GM19023 (cell line): ENCODE results near the gene ZNF587B.
A peak's percentile ranks its signal among the peaks of the same experiment; 100 is the strongest.
"Not testable (repeated sequence)": the region's sequence is repeated elsewhere in the genome, so short reads cannot be mapped to it uniquely, and the experiment has no call there.

ENCODE experiments used
- ATAC-seq: cut with Tn5 transposase; IDR thresholded peaks from one replicate; pipeline ENCODE4 v1.9.1; 2021; ENCODE audit warnings: mild to moderate bottlenecking, moderate library complexity; ENCODE audit not compliant: unreplicated experiment

ZNF587B gene

DNA sequence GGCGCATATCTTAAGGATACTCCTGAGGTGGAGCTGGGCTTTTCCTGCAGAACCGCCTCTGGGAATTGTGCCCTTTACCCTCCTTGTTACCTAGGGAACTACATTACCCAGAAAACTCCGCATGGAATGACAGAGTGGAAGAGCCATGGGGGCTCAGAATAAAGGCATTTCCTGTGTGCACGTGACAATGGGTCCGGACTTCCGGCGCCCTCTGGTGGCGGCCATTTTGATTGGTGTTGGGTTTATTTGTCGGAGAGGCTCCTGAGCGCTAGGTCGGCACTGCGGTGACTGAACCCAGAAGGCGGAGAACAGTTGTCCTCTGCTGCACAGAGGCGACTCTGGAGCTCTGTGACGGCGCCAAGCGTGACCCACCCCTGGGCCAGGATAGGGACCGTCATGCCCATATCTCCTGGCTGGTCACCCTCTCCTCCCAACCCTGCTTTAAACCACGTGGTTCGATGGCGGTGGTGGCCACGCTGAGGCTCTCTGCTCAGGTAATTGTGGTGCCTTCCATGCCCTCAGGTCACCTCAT lies at the start of gene ZNF587B:
TSS of gene ZNF587B (plus strand) at position 229 of the 532 bp plus-strand sequence. CDS start at position 459, 230 bp downstream.
- ATAC-seq: no peak

DNA sequence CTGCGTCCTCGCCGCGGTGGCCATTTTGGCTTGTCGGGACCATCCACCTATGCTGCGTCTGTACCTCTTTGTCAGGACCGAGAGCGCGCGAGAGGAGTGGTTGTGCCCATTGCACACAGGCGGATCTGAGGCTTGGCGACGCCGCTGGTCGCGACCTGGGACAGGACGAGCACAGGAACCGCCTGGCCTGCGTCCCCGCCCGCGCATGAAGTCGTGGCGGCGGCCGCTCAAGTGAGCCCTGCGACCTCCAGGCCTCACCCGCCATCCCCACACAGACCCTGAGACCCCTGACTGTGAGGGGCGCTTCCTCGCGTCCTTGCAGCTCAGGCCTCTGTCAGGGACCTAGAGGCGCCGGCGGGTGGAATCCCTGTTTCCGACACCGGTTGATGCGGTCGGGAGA lies 43.8 kb upstream of the ZNF587B start:
- ATAC-seq: no peak

DNA sequence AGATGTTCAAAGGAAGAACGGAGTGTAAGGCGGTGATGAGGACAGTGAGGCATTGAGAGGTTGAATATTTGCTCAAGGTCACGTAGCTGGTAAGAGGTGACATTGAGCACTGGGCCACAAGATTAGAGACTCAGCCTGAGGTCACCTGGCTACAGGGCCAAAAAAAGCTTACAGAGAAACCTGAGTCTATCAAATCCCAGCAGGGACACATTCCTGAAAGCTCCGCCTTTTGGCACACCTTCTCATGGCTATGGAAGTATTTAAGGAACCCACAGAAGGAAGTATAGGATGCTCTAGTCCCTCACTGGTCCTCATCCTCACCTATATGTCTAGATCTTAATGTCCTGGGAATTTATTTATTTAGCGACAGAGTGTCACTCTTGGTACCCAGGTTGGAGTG lies 43.2 kb upstream of the ZNF587B start:
- ATAC-seq: no peak

DNA sequence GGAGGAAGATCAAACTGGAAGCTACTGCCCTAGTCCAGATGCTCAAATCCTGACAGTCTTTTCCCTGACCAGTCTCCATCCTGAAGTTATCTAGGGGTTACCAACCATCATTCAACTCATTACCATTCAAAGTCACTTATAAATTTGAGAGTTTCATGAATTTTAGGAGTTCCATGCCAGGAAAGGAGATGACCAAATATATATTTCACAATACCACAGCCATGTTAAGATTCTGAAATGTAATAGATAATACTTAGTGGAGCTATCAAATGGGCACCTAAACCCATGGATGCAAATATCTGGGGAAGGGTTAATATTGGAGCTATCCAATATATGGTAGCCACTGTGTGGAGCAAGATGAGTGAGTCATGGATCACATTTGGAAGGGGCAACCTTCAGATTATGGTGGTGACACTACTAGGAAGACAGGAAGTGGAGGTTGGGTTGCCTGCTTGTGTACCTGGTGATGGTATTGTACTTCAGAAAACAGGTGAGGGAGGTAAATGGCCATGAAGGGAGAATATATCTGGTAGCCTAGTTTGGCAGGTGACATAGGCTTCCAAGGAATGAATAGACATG lies 41.9 kb upstream of the ZNF587B start:
- no peak for ATAC-seq

DNA sequence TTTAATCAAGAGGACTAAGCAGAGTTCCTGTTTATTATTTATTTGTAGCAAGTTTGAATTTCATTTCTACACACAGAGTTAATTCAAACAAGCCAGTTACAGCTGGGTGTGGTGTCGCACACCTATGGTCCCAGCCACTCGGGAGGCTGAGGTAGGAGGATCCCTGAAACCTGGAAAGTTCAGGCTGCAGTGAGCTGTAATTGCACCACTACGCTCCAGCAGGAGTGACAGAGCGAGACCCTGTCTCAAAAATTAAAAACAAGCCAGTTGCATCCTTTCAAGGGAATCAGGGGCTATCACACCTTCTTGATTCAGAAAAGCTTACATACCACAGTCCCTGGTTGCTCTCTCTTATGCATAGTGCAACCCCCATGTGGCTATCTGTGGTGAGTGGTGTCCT lies 40.8 kb upstream of the ZNF587B start:
- no peak for ATAC-seq

DNA sequence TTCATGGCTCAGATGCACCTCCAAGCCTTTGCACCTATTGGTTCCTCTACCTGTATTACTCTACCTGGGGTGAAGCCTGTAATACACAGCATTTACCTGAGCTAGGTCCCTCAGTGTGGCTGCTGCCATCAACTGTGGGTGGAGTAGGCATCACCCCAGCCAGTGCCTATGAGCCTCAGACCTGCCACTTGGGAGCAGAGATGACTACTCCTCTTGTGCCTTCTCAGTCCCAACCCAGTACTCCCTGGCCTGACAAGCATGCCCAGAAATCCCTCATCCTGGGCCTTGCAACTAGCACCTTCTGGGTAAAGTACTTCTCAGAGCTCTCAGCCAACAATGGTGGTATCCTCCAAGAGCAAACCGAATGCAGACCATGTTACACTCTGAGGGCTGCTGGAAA lies 33.5 kb upstream of the ZNF587B start:
- ATAC-seq: not testable (repeated sequence)

DNA sequence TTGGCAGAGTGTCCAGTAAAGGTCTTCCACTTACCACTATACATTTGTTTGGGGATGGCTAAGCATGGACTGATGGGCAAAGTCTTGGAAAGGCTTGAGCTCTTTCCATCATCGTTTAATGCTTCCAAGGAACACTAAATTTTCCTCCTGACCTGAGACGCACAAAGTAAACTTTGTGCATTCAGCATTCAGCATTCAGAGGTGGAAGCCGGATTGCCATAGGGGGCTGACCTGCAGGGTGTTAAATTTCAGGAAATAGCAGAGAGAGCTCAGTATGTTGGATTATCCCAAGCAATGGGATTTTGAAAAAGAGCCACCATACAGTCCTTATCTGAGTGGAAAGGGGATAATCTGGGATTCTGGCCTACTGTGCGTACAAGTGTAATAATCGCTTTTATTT lies 29.4 kb upstream of the ZNF587B start:
- ATAC-seq: no peak

DNA sequence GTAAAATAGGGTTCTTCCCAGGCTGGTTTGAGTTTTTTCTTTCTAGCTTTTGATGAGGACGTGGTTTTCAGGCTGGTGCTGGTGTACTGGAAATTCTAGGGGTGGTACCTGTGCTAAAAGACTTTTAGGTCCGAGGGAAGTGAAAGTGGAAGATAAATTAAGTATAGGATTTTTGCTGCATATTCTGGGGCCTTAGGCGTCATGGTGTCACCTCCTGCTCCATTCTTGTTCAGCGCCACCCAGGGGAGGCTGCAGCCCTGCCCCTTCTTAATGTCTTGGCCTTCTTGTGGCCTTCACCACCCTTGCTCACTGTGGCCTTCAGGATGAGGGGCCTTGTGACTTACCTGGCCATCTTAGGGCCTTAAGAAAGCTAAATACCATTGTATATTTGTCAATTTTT lies 27.8 kb upstream of the ZNF587B start:
- ATAC-seq: no peak

DNA sequence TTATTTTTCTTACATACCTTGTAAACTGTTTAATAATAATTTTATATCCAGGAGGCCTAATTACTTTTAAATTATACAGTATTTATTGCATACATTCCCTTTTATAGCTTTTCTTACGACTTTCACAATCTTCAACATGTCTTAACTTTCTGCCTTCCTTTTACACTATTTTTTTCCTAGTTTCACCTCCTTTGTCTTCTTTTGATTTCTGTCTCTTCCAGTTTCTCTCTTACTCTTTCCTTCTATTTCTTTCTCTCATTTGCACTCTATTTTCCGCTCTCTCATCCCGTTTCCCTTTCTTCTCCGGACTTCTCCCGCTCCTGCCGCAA lies 26.9 kb upstream of the ZNF587B start:
- ATAC-seq: no peak

DNA sequence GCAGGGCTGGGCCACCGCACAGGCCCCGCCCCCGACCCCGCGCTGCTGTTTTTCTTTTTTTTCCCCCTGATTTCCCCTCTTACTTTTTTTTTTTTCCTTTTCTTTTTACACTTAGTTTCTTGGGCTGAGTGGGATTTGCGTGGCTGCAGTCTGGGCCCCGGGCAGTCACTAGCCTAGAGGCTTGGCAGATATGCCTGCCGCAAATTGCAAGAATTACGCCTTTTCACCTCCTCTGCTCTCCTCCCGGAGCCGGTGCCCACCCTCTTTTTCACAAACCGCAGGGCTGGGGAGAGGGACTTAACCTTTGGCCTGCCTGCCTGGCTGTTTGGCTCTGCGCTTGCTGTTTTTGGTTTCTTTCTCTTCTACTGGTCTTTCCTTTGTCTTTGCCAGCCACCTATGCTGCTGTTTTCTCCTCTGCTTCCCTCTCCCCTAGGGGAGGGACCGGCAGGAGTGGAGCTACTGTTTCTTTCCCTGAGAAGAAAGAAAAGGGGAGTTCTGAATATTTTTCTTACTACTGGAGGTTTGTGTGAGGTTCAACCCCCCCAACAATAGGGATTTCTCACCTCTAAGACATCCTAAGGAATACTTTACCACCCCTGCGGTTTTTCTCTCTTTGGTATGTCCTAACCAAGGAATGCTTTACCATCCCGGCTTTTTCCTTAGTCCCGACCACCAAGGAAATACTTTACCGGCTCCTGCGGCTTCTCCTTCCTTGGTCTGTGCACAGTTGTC lies 26.3 kb upstream of the ZNF587B start:
- no peak for ATAC-seq

DNA sequence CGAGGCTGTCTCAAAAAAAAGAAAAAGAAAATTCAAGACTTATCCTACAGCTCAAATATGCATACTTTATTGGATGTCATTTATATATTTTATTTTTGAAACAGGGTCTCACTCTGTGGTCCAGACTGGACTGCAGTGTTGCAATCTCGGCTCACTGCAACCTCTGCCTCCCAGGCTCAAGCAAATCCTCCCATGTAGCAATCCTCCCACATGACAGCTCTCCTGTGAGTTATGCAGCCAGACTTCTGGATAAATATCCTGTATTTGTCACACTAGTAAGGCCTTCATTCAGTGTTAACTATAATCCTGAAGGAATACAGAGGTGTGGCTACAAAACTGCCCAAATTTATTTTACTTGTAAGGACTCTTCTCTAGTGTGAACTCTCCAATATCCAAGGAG lies 22.6 kb upstream of the ZNF587B start:
- ATAC-seq: no peak

DNA sequence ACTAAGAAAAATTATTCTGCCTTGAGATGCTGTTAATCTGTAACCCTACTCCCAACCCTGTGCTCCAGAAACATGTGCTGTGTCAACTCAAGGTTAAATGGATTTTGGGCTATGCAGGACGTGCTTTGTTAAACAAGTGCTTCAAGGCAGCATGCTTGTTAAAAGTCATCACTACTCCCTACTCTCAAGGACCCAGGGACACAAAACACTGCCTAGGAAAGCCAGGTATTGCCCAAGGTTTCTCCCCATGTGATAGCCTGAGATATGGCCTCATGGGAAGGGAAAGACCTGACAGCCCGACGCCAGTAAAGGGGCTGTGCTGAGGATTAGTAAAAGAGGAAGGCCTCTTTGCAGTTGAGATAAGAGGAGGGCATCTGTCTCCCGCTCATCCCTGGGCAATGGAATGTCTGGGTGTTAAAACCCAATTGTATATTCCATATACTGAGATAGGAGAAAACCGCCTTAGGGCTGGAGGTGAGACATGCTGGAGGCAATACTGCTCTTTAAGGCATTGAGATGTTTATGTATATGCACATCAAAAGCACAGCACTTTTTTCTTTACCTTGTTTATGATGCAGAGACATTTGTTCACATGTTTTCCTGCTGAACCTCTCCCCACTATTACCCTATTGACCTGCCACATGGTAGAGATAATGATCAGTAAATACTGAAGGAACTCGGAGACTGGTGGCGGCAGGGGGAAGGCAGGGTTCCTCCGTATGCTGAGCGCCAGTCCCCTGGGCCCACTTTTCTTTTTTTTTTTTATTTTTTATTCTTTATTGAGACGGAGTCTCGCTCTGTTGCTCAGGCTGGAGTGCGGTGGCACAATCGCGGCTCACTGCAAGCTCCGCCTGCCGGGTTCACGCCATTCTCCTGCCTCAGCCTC lies 19.4 kb upstream of the ZNF587B start:
- ATAC-seq: not testable (repeated sequence)

DNA sequence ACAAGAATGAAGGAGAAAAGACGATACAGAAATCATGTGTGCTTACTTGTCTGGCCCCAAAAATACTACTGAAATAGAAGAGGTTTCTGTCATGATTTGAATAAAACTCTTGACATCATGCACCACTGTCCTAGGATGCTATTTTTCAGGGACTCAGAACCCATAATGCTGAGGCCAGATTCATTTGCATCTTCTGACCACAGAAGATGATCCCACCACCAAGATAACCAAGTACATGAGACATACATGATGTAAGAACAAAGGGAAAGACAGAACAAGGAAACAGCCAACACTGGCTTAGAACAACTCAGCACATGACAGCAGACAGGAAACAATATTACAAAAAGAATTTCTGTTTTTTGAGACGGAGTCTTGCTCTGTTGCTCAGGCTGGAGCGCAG lies 17.9 kb upstream of the ZNF587B start:
- no peak for ATAC-seq

DNA sequence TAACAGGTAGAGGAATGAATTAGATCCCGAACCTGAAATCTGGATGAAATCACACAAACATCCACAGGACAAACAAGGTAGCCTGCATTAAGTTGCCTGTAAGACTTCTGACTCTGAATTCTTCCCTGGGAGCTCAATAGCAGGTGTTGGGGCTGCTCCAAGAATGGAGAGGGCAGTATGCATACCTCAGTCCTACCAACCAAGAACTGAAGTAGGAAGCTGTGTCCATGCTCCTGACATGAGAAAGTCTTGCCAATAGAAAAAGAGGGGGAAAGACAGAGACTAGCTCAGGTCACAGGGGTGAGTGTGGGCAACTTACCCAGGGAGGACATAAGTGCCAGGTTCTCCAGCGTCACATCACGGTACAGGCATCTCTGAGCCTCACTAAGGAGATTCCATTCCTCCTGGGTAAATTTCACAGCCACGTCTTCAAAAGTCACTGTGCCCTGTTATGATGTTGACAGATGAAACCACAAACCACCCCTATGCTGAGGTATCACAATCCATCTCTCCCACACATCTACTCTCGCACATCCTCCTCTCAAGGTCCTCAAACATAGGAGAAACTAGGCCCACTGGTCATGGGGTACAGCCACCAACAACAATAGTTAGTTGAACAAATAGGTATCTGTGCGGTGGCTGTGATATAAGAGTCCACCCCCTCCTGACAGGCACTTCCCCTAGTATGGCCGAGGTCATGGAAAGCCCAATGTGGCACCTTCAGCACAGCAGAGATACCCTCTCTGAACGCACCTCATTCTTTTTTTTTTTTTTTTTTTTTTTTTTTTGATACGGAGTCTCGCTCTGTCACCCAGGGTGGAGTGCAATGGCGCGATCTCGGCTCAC lies 16.9 kb upstream of the ZNF587B start:
- not testable (repeated sequence) for ATAC-seq

DNA sequence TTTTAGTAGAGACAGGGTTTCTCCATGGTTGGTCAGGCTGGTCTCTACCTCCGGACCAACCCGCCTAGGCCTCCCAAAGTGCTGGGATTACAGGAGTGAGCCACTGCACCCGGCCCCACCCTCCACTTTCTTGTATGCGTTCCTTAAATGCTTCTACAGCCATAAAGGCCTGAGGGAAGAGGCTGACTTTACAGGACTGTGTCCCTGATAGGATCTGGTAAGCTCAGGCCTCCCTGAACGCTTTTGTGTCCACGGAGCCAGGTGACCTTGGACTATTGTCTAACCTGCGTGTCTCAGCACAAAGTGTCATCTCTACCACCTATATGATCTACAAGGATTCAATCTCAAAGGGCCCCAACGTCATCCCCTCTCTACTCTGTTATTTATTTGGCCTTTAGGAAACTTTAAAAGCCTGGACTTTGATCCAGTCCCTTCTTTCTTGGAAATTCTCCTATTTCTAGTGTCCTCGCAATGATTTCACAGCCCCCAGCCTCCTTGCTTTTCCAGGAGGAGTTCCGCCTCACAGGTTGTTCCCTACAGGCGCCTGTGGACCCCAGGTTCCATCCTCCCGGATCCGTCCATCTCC lies 16.1 kb upstream of the ZNF587B start:
- no peak for ATAC-seq

DNA sequence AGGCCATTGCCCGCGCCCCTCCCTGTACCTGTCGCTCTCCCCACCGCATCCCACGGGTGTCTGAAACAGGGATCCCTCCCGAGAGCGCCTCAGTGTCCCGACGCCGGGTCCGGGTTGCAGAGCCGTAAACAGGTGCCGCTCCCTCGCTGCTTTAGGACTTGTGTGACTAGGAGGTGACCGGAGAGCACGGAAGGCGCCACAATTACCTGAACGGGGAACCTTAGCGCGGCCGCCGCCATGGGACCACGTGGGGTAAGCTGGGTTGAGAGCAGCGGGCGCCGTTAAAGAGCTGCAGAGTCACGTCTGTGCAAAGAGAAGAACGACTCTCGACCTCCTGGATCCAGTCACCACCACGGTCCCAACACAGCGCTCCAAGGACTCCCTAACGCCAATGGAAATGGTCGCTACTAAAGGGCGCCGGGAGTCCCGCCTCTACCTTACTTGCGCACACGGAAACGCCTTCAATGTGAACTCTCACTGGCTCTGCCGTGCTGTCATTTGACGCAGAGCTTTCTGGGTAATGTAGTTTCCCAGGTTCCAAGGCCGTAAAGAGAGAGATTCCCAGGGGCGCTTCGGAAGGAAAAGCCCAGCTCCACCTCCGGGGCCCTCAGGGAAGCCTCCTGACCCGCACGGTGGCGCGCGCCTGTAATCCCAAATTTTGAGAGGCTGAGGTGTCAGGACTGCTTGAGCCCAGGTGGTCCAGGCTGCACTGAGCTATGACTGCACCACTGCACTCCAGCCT lies 15.4 kb upstream of the ZNF587B start, which contains the start of gene ZNF552:
TSS of gene ZNF552 (minus strand) at position 409 of the 742 bp plus-strand sequence. CDS start at position 239, 170 bp downstream.
- ATAC-seq: peak; percentile 67

DNA sequence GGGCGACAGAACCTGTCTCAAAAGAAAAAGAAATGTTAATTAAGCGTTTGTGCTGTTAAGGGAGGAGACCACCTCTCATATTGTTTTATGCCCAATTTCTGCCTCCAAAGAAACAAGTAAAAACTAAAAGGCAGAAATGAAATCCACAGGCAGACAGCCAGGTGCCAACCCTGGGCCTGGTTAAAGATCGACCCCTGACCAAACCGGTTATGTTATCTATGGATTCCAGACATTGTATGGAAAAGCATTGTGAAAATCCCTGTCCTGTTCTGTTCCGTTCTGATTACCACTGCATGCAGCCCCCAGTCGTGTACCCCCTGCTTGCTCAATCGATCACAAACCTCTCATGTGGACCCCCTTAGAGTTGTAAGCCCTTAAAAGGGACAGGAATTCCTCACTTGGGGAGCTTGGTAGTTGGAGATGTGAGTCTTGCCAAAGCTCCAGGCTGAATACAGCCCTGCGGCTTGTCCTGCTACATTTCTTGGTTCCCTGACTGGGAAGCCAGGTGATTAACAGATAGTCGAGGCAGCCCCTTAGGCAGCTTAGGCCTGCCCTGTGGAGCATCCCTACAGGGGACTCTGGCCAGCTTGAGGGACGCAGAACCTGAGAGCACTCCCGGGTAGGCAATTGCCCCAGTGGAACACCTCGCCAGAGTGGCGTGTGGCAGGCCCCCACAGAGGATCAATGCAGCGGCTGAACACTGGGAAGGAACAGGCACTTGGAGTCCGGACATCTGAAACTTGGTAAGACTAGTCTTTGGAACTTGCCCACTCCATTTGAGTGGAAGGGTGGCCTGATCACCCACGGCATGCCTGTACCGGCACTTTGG lies 14.6 kb upstream of the ZNF587B start:
- ATAC-seq: no peak

DNA sequence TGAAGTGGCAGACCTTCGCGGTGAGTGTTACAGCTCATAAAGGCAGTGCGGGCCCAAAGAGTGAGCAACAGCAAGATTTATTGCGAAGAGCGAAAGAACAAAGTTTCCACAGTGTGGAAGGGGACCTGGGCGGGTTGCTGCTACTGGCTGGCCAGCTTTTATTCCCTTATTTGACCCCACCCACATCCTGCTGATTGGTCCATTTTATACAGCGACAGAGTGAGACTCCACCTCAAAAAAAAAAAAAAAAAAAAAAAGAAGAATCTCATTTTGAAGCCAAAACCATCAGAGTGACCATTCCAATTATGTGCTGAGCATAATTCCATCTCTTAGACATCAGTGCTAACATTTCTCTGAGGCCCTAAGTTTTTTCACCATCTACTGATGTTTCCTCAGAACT lies 13.4 kb upstream of the ZNF587B start:
- no peak for ATAC-seq

DNA sequence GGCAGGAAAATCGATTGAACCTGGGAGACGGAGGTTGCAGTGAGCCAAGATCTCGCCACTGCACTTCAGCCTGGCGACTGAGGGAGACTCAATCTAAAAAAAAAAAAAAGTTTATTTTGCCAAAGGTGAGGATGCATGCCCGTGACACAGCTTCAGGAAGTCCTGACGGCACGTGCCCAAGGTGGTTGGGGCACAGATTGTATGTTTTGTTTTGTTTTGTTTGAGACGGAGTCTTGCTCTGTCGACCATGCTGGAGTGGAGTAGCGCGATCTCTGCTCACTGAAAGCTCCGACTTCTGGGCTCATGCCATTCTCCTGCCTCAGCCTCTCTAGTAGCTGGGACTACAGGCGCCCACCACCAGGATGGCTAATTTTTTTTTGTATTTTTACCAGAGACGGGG lies 12.1 kb upstream of the ZNF587B start:
- ATAC-seq: no peak
